HG03103 (cell line): Measurements from ENCODE around the gene RNF187.
A peak's percentile ranks its signal among the peaks of the same experiment; 100 is the strongest.

Experiments used
- ATAC-seq: cut with Tn5 transposase; IDR thresholded peaks from one replicate; pipeline ENCODE4 v1.9.1; 2021; ENCODE audit warnings: low read depth; ENCODE audit not compliant: unreplicated experiment

Gene RNF187

DNA sequence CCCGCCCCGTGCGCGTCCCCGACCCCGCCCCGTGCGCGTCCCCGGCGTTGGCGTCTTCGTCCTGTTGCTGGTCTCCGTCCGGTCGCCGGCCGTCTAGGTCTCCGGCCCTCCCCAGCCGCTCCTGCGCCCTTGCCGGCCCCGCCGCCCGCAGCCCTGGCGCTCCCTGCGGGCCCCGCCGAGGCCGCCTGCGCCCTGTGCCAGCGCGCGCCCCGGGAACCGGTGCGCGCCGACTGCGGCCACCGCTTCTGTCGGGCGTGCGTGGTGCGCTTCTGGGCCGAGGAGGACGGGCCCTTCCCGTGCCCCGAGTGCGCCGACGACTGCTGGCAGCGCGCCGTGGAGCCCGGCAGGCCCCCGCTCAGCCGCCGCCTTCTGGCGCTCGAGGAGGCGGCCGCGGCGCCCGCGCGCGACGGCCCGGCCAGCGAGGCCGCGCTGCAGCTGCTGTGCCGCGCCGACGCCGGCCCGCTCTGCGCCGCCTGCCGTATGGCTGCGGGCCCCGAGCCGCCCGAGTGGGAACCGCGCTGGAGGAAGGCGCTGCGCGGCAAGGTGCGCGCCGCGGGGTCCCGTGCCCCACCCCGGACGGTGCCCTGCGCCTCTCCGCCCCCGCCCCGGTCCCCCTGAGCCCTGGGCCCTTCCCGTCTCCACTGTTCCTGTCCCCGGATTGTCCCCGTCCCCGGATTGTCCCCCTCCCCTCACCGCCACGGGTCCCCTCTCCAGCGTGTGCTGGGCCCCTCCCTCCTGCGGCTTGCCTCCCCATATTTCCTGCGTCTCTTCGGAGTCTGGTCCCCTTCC lies at the start of gene RNF187:
Gene RNF187 (plus strand): TSS at position 47 of the 789 bp plus-strand sequence.
- ATAC-seq = peak; percentile 27

DNA sequence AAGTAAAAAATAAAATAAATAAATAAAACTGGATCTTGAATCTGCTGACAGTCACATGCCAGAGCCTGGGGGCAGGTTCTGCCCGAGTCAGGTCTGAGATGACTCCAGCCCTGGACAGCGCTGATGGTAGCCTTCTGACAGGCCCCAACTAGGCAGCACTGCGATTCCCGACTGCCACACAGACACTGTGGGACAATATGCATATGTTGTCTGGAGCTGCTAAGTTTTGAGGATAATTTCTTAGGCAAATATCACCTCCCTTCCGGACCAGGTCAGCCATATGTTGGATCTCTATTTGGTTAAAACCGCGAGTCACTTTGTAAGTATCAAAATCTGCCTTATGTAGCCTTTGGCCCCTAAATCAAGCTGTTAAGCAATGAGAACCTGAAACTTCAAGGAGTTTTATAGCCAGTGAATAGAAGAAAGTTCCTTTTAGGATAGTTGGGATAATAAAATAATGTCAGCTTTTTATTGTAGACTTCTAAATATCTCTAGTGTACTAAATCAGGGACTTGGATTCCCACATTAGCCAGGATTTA lies 49.7 kb upstream of the RNF187 start:
- no peak for ATAC-seq

- ATAC-seq = no peak
These were observed 48.9 kb upstream of the RNF187 start for GRCh38 chr1:228438266-228438665.

GRCh38 chr1:228440761-228441500 lies 46.3 kb upstream of the RNF187 start:
- ATAC-seq = no peak

GRCh38 chr1:228443395-228443794 lies 43.8 kb upstream of the RNF187 start:
- no peak for ATAC-seq

GRCh38 chr1:228445490-228445842 lies 41.7 kb upstream of the RNF187 start:
- no peak for ATAC-seq

DNA sequence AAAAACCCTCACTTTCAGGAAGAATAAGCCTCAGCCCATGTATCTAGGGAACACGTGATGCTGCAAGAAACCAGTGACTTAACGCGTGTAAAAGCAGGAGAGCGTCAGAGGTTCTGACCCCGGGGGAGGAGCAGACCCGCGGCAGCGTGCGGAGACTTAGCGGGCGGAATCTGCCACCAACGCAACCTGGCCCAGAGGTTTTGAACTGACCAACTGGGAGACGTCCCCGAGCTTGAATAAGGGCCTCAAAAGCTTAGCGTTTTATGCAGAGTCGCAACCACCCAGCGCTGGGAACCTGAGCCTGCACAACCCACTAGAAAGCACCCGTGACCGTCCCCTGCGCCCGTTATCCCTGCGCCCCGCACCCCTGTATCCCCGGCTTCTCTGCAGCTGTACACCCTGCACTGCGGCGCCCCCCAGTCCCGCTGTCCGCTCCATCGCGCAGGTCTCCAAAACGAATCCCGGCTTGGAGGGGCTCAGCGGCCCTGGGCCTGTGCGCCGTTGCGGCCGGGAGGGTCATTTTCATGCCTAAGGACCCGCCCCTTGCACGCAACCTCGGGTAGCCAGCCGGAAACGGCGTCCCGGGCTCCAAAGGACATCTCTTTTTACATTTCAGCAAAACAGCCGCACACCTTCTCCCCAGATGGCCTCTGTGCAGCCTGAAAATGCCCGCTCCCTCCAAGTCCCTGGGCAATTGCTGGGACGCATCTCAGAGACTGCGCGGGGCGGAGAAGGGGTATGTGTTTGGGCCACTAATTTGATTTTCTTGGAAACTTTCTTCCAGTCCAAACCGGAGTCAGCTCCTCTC lies 41.1 kb upstream of the RNF187 start:
- peak; percentile 80 for ATAC-seq

- ATAC-seq = no peak
These were observed 40.3 kb upstream of the RNF187 start for GRCh38 chr1:228446852-228447251.

DNA sequence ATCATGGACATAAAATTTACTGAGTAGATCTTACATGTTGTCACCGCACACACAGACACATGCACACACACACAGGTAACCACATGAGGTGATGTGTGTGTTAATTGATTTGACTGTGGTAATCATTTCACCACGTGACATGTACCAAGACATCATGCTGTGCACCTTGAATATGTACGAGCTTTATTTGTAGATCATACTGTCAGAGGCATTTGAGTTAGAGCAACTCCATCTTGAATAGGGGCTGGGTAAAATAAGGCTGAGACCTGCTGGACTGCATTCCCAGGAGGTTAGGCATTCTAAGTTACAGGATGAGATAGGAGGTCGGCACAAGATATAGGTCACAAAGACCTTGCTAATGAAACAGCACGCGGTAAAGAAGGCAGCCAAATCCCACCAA lies 38.8 kb upstream of the RNF187 start:
- no peak for ATAC-seq

- no peak for ATAC-seq
These were observed 37.0 kb upstream of the RNF187 start for GRCh38 chr1:228450200-228450599.

GRCh38 chr1:228452194-228453021 lies 34.8 kb upstream of the RNF187 start:
- no peak for ATAC-seq

DNA sequence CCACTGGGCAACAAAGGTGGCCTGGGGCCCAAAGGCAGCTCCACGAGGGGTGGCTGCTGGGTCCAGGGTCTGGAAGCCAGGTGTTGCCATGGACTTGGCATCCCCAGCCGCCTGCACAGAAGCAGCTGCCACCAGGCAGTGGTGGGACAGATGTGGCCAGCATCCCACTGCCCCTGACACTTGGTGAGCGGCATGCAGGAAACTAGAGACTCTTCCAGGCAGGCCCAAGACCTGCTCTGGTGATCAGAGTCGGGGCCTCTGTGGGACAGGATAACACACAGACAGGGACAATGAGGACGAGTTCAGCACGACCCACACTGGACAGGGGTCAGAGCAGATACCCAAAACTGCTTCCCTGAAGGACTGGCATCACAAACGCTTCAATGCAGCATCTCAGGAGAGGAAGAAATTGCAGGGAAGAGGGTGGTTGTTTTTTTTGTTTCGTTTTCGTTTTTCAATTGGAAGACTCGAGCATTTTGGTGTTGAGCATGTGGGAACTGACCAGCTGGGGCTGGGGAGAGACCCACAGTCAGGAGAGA lies 34.1 kb upstream of the RNF187 start:
- no peak for ATAC-seq

GRCh38 chr1:228453614-228454013 lies 33.6 kb upstream of the RNF187 start:
- no peak for ATAC-seq

- ATAC-seq = no peak
These were observed 32.9 kb upstream of the RNF187 start for GRCh38 chr1:228454238-228454637.

GRCh38 chr1:228455715-228456114 lies 31.5 kb upstream of the RNF187 start:
- no peak for ATAC-seq

- no peak for ATAC-seq
These were observed 30.7 kb upstream of the RNF187 start for GRCh38 chr1:228456252-228457016.

DNA sequence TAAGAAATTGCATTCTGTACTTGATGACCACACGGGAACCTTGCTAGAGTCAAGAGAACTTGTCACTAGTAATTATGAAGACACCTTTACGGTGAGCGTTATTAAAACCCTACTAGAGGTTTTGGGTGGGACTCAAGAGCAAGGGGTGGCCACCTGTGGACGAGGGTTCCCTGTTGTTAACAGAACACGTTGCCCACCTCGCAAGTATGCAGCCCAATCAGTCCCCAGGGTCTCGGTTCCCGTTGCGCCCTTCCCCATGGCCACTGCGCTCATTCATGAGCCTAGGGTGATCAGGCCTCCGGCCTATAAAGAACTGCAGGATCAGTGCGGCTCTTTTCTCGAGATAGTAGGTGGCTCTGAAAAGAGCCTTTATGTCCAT lies 30.2 kb upstream of the RNF187 start:
- ATAC-seq = peak; percentile 11

GRCh38 chr1:228457396-228458176 lies 29.6 kb upstream of the RNF187 start:
- peak; percentile 78 for ATAC-seq
